Osteoblast (primary cell): ENCODE data around the gene SNTA1. TPM values are rescaled to one million over a fixed set of nuclear protein-coding genes. Genes with fewer than 3 reads are reported as not detected.
A peak's percentile ranks its signal among the peaks of the same experiment; 100 is the strongest.

Experiments
- DNase-seq: peaks from one replicate; pipeline ENCODE4 v3.0.0; 2011; ENCODE audit warnings: low spot score, mixed read lengths; ENCODE audit not compliant: insufficient read length; ENCODE audit errors: missing footprints
- H2AFZ ChIP-seq: 2 replicates; pipeline ENCODE4 v1.6.0; 2011; ENCODE audit warnings: mild to moderate bottlenecking, low read length
- H3K27ac ChIP-seq: 2 replicates; pipeline ENCODE4 v1.5.1; 2011; ENCODE audit warnings: mild to moderate bottlenecking, low read depth, low read length, moderate library complexity
- H3K27me3 ChIP-seq: 2 replicates; pipeline ENCODE4 v1.6.0; 2012; ENCODE audit warnings: mild to moderate bottlenecking, control low read depth, inconsistent platforms, low read length, moderate library complexity; ENCODE audit not compliant: insufficient read depth
- H3K36me3 ChIP-seq: 2 replicates; pipeline ENCODE4 v1.5.1; 2011; ENCODE audit warnings: mild to moderate bottlenecking, low read length, control low read depth, moderate library complexity; ENCODE audit not compliant: insufficient read depth
- H3K4me1 ChIP-seq: 2 replicates; pipeline ENCODE4 v1.5.1; 2011; ENCODE audit warnings: mild to moderate bottlenecking, low read length, control low read depth, moderate library complexity; ENCODE audit not compliant: insufficient read depth
- H3K4me2 ChIP-seq: 2 replicates; pipeline ENCODE4 v1.6.0; 2011; ENCODE audit warnings: mild to moderate bottlenecking, low read length; ENCODE audit not compliant: insufficient read depth
- H3K4me3 ChIP-seq: fragments of 200-600 bp; sonication (generic); 3 replicates; pipeline ENCODE4 v1.5.1; 2012; ENCODE audit warnings: mild to moderate bottlenecking, low read length, inconsistent platforms; ENCODE audit not compliant: insufficient read depth
- H3K79me2 ChIP-seq: 2 replicates; pipeline ENCODE4 v1.6.0; 2012; ENCODE audit warnings: mild to moderate bottlenecking, low read length, control low read depth, inconsistent platforms; ENCODE audit not compliant: insufficient read depth
- H3K9me3 ChIP-seq: 2 replicates; pipeline ENCODE4 v1.5.1; 2011; ENCODE audit warnings: low read depth, low read length, control low read depth
- H4K20me1 ChIP-seq: 2 replicates; pipeline ENCODE4 v1.6.0; 2012; ENCODE audit warnings: mild to moderate bottlenecking, low read length, control low read depth; ENCODE audit not compliant: insufficient read depth
- CTCF ChIP-seq: IDR thresholded peaks from 2 replicates; pipeline ENCODE4 v1.5.1; 2011; ENCODE audit warnings: mild to moderate bottlenecking, low read depth, low read length, moderate library complexity; ENCODE audit errors: extremely low read depth
- total RNA-seq: library from RNA; depleted of rRNA; stranded (reverse); fragments of >200 nt; gene quantifications from 2 replicates; pipeline ENCODE4 v1.2.3, GENCODE V29; 2012

The SNTA1 gene
- total RNA-seq, 1 donor = 27.5 TPM

DNA sequence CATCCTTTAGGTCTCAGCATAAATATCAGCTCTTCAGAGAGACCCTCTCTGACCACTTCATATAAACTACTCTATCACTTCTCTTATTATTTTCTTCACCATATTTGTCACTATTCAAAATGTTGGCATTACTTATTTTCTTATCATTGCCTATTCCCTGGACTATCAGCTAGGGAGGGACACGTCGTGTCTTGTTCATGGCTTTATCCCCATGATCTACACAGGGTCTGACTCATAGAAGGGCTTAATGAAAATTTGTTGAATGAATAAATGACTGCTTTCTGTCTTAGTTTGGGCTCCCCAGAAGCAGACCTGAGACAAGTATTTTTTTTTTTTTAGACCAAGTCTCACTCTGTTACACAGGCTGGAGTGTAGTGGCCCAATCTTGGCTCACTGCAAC lies 39.3 kb downstream of the SNTA1 start:
- Histone ChIP-seq H3K4me1 (peaks cover 19% of the 10 kb centered on the region), H2AFZ (no peak overlapping the region), H3K27ac (no peak overlapping the region), H3K27me3 (no peaks in the 10 kb centered on the region), H3K36me3 (peaks cover 4% of the 10 kb centered on the region), H3K9me3 (no peaks in the 10 kb centered on the region), H3K4me2 (no peak overlapping the region), H4K20me1 (peaks cover 9% of the 10 kb centered on the region), H3K79me2 (peaks cover 26% of the 10 kb centered on the region), H3K4me3 (no peak overlapping the region)
- TF ChIP-seq CTCF = no peak
- no peak for DNase-seq

DNA sequence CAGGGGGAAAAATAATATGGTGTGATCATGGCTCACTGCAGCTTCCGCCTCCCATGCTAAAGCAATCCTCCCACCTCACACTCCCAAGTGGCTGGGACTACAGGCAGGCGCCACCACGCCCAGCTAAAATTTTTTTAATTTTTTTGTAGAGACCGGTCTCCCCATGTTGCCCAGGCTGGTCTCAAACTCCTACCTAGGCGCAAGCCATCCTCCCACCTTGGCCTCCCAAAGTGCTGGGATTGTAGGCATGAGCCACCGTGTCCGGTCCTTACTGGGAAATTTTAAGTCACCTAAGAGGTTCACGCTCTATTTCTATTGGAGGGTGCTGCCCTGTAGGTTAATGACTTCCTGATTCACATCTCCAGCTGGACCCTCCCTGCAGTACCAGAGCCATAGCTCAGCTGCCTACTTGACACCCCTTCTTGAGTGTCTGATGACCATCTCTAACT lies 41.6 kb downstream of the SNTA1 start:
- Histone ChIP-seq H3K4me1 (peaks cover 15% of the 10 kb centered on the region), H2AFZ (peak overlapping the region; percentile 97), H4K20me1 (peaks cover 9% of the 10 kb centered on the region), H3K4me2 (peak overlapping the region; percentile 98), H3K79me2 (peaks cover 48% of the 10 kb centered on the region), H3K36me3 (no peaks in the 10 kb centered on the region), H3K27ac (peak overlapping the region; percentile 72), H3K4me3 (peak overlapping the region; percentile 92), H3K9me3 (no peaks in the 10 kb centered on the region), H3K27me3 (no peaks in the 10 kb centered on the region)
- DNase-seq = no peak
- no peak for TF ChIP-seq CTCF

- Histone ChIP-seq H3K4me1 (peaks cover 15% of the 10 kb centered on the region), H3K79me2 (peaks cover 54% of the 10 kb centered on the region), H3K4me3 (peak within 1 kb of the TSS; percentile 92), H3K4me2 (peak within 1 kb of the TSS; percentile 98), H3K27me3 (no peaks in the 10 kb centered on the region), H4K20me1 (peaks cover 9% of the 10 kb centered on the region), H3K36me3 (no peaks in the 10 kb centered on the region), H3K27ac (peak within 1 kb of the TSS; percentile 72), H2AFZ (peak within 1 kb of the TSS; percentile 97), H3K9me3 (no peaks in the 10 kb centered on the region)
- DNase-seq = peak; percentile 89
- no peak for TF ChIP-seq CTCF
These were observed 42.2 kb downstream of the SNTA1 start, which contains the start of gene CDK5RAP1 for GRCh38 chr20:33401184-33401920. CDK5RAP1 (minus strand) TSS chr20:33401519; CDS start chr20:33397064, 4,455 bp downstream.

DNA sequence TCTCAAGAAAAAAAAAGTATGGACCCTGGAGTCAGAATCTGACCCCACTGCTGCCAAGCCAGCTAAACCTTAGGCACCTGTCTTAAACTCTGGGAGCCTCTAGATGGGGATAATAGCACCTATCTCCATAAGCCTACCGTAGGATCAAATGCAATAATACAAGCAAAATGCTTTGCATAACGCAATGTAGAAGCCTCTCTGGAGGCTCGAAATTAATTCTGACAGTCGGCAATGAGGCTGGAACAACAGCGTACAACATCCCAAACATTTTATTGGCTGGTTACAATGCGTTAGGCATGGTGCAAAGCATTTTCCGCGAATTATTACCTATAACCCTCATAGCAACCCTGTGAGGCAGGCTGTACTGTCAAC lies 42.8 kb downstream of the SNTA1 start:
- H3K4me1 ChIP-seq = peaks cover 15% of the 10 kb centered on the region
- H3K36me3 ChIP-seq = no peaks in the 10 kb centered on the region
- peak overlapping the region; percentile 98 for H3K4me2 ChIP-seq
- TF ChIP-seq CTCF = peak; percentile 17
- peaks cover 59% of the 10 kb centered on the region for H3K79me2 ChIP-seq
- H3K9me3 ChIP-seq = no peaks in the 10 kb centered on the region
- DNase-seq = no peak
- H3K27me3 ChIP-seq = no peaks in the 10 kb centered on the region
- peak overlapping the region; percentile 72 for H3K27ac ChIP-seq
- peaks cover 9% of the 10 kb centered on the region for H4K20me1 ChIP-seq
- H3K4me3 ChIP-seq = peak overlapping the region; percentile 92
- H2AFZ ChIP-seq = peak overlapping the region; percentile 97
